ENCODE measurements around the gene NKAIN4. TPM values are rescaled to one million over a fixed set of nuclear protein-coding genes. Genes with fewer than 3 reads are reported as not detected.
A peak's percentile ranks its signal among the peaks of the same experiment; 100 is the strongest.

NKAIN4 gene
- total RNA-seq, 2 donors from 2014 or later = not detected

- Histone ChIP-seq H3K4me3 (peak overlapping the region; percentile 93), H3K27ac (no peak overlapping the region), H3K4me1 (ENCODE audit: control insufficient read depth in 1 of 2, low read depth in 2 of 2) (peaks cover 17 to 25% of the 10 kb centered on the region in 2 donors), H3K36me3 (peaks cover 21% of the 10 kb centered on the region), H3K9me3 (no peaks in the 10 kb centered on the region), H3K27me3 (replicated peaks; ENCODE audit: insufficient read depth) (no peaks in the 10 kb centered on the region)
- DNase-seq (ENCODE audit: low spot score) = no peak
- TF ChIP-seq CTCF (IDR thresholded peaks at IDR 0.05) = no peak
- no peak for ATAC-seq (ENCODE audit: insufficient number of reproducible peaks, low FRiP score, low read depth)
These were observed 19.5 kb upstream of the NKAIN4 start for GRCh38 chr20:63273635-63274380.

- H3K36me3 ChIP-seq = peaks cover 15% of the 10 kb centered on the region
- ATAC-seq (ENCODE audit: insufficient number of reproducible peaks, low FRiP score, low read depth) (no peak), DNase-seq (ENCODE audit: low spot score) (no peak)
- peak overlapping the region; percentile 93 for H3K4me3 ChIP-seq
- no peak for TF ChIP-seq CTCF (IDR thresholded peaks at IDR 0.05)
- H3K4me1 ChIP-seq (ENCODE audit: control insufficient read depth in 1 of 2, low read depth in 2 of 2) = peaks cover 17 to 25% of the 10 kb centered on the region in 2 donors
- H3K9me3 ChIP-seq = no peaks in the 10 kb centered on the region
- H3K27ac ChIP-seq = peak overlapping the region in 1 of 2 donors; percentile 43
- H3K27me3 ChIP-seq (replicated peaks; ENCODE audit: insufficient read depth) = no peaks in the 10 kb centered on the region
These were observed 18.9 kb upstream of the NKAIN4 start for GRCh38 chr20:63273059-63273579.

- Histone ChIP-seq H3K9me3 (no peaks in the 10 kb centered on the region), H3K4me1 (ENCODE audit: control insufficient read depth in 1 of 2, low read depth in 2 of 2) (peaks cover 17 to 25% of the 10 kb centered on the region in 2 donors), H3K27ac (peak within 1 kb of the TSS in 1 of 2 donors; percentile 43), H3K27me3 (replicated peaks; ENCODE audit: insufficient read depth) (no peaks in the 10 kb centered on the region), H3K36me3 (peaks cover 10% of the 10 kb centered on the region), H3K4me3 (peak within 1 kb of the TSS; percentile 93)
- ATAC-seq (ENCODE audit: insufficient number of reproducible peaks, low FRiP score, low read depth) (peak; percentile 50), DNase-seq (ENCODE audit: low spot score) (peak; percentile 67)
- TF ChIP-seq CTCF (IDR thresholded peaks at IDR 0.05) = no peak
These were observed 18.1 kb upstream of the NKAIN4 start, which contains the start of gene ARFGAP1 for GRCh38 chr20:63272105-63273058. TSS of gene ARFGAP1 (plus strand) at chr20:63272813. CDS start at chr20:63275581, 2,768 bp downstream.

GRCh38 chr20:63270606-63271325 lies 16.5 kb upstream of the NKAIN4 start:
- ATAC-seq (ENCODE audit: insufficient number of reproducible peaks, low FRiP score, low read depth) (no peak), DNase-seq (ENCODE audit: low spot score) (no peak)
- Histone ChIP-seq H3K36me3 (peaks cover under 1% of the 10 kb centered on the region), H3K27ac (no peak overlapping the region), H3K27me3 (replicated peaks; ENCODE audit: insufficient read depth) (no peaks in the 10 kb centered on the region), H3K4me1 (ENCODE audit: control insufficient read depth in 1 of 2, low read depth in 2 of 2) (peaks cover 17 to 25% of the 10 kb centered on the region in 2 donors), H3K9me3 (no peaks in the 10 kb centered on the region), H3K4me3 (no peak overlapping the region)
- no peak for TF ChIP-seq CTCF (IDR thresholded peaks at IDR 0.05)
